Suprapubic skin (tissue), 4 donors: ENCODE data around the gene RASAL1.

Experiments
- CTCF ChIP-seq, 2 donors: fragments of 200-600 bp in 1 of 2; fragments of 450-650 bp in 1 of 2; sonication (generic) in 1 of 2; IDR thresholded peaks; one replicate each; pipeline ENCODE4 v1.5.1; 2016 to 2019; ENCODE audit warnings: antibody characterized with exemption in 2 of 2, mild to moderate bottlenecking in 1 of 2, moderate library complexity in 1 of 2
- EP300 ChIP-seq: sonication (generic); formaldehyde crosslinking; IDR thresholded peaks from one replicate; pipeline ENCODE4 v1.6.1; 2017; ENCODE audit warnings: antibody characterized with exemption
- POLR2A ChIP-seq, 2 donors: fragments of 450-650 bp; IDR thresholded peaks; one replicate each; pipeline ENCODE4 v1.6.1; 2017; ENCODE audit warnings: antibody characterized with exemption in 2 of 2, mild to moderate bottlenecking in 2 of 2, moderate library complexity in 2 of 2
- POLR2AphosphoS5 ChIP-seq, 3 donors: sonication (generic); formaldehyde crosslinking; IDR thresholded peaks; one replicate each; pipeline ENCODE4 v1.6.1; 2017; ENCODE audit warnings: antibody characterized with exemption in 3 of 3

GRCh38 chr12:113072136-113072535, 63.4 kb downstream of the RASAL1 start:
- TF ChIP-seq CTCF (IDR thresholded peaks at IDR 0.05), result no peak
- no peak for TF ChIP-seq EP300
- no peak for TF ChIP-seq POLR2A (IDR thresholded peaks at IDR 0.05)
- TF ChIP-seq POLR2AphosphoS5 (IDR thresholded peaks at IDR 0.05), result no peak
